ENCODE data around the gene KRTAP1-1. TPM values are rescaled to one million over a fixed set of nuclear protein-coding genes. Genes with fewer than 3 reads are reported as not detected.

KRTAP1-1 gene
- total and polyA plus RNA-seq, 2 experiments from 2014 or later: not detected

DNA sequence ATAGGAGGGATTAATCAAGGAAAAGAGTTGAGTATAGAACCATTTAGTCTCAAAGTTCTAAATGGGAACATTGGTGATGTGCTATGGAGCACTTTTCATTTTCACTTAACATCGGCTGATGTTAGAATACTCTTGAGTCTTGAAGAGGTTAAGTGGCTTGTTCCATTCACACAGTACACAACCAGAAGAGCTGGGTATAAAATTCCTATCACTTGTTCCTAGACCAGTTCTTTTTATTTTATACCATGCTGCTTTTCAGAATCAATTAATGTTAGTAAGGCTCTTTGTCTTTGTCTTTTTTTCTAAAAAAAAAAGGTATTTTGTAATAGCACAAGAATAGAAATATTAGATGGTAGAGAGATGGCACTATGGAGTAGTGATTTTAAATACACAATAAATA is 1.7 kb upstream of the KRTAP1-1 start (continued):
- TF ChIP-seq, protein P1, sequence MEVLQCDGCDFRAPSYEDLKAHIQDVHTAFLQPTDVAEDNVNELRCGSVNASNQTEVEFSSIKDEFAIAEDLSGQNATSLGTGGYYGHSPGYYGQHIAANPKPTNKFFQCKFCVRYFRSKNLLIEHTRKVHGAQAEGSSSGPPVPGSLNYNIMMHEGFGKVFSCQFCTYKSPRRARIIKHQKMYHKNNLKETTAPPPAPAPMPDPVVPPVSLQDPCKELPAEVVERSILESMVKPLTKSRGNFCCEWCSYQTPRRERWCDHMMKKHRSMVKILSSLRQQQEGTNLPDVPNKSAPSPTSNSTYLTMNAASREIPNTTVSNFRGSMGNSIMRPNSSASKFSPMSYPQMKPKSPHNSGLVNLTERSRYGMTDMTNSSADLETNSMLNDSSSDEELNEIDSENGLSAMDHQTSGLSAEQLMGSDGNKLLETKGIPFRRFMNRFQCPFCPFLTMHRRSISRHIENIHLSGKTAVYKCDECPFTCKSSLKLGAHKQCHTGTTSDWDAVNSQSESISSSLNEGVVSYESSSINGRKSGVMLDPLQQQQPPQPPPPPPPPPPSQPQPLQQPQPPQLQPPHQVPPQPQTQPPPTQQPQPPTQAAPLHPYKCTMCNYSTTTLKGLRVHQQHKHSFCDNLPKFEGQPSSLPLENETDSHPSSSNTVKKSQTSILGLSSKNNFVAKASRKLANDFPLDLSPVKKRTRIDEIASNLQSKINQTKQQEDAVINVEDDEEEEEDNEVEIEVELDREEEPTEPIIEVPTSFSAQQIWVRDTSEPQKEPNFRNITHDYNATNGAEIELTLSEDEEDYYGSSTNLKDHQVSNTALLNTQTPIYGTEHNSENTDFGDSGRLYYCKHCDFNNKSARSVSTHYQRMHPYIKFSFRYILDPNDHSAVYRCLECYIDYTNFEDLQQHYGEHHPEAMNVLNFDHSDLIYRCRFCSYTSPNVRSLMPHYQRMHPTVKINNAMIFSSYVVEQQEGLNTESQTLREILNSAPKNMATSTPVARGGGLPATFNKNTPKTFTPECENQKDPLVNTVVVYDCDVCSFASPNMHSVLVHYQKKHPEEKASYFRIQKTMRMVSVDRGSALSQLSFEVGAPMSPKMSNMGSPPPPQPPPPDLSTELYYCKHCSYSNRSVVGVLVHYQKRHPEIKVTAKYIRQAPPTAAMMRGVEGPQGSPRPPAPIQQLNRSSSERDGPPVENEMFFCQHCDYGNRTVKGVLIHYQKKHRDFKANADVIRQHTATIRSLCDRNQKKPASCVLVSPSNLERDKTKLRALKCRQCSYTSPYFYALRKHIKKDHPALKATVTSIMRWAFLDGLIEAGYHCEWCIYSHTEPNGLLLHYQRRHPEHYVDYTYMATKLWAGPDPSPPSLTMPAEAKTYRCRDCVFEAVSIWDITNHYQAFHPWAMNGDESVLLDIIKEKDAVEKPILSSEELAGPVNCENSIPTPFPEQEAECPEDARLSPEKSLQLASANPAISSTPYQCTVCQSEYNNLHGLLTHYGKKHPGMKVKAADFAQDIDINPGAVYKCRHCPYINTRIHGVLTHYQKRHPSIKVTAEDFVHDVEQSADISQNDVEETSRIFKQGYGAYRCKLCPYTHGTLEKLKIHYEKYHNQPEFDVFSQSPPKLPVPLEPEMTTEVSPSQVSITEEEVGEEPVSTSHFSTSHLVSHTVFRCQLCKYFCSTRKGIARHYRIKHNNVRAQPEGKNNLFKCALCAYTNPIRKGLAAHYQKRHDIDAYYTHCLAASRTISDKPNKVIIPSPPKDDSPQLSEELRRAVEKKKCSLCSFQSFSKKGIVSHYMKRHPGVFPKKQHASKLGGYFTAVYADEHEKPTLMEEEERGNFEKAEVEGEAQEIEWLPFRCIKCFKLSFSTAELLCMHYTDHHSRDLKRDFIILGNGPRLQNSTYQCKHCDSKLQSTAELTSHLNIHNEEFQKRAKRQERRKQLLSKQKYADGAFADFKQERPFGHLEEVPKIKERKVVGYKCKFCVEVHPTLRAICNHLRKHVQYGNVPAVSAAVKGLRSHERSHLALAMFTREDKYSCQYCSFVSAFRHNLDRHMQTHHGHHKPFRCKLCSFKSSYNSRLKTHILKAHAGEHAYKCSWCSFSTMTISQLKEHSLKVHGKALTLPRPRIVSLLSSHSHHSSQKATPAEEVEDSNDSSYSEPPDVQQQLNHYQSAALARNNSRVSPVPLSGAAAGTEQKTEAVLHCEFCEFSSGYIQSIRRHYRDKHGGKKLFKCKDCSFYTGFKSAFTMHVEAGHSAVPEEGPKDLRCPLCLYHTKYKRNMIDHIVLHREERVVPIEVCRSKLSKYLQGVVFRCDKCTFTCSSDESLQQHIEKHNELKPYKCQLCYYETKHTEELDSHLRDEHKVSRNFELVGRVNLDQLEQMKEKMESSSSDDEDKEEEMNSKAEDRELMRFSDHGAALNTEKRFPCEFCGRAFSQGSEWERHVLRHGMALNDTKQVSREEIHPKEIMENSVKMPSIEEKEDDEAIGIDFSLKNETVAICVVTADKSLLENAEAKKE (CRISPR knock-in tag; IDR thresholded peaks at IDR 0.05): no peak
- TF ChIP-seq EZH2phosphoT487 (IDR thresholded peaks at IDR 0.05; ENCODE audit: unreplicated experiment): no peak
- TF ChIP-seq EZH2 (IDR thresholded peaks at IDR 0.05; ENCODE audit: low read depth, unreplicated experiment): no peak
- TF ChIP-seq, protein P2, sequence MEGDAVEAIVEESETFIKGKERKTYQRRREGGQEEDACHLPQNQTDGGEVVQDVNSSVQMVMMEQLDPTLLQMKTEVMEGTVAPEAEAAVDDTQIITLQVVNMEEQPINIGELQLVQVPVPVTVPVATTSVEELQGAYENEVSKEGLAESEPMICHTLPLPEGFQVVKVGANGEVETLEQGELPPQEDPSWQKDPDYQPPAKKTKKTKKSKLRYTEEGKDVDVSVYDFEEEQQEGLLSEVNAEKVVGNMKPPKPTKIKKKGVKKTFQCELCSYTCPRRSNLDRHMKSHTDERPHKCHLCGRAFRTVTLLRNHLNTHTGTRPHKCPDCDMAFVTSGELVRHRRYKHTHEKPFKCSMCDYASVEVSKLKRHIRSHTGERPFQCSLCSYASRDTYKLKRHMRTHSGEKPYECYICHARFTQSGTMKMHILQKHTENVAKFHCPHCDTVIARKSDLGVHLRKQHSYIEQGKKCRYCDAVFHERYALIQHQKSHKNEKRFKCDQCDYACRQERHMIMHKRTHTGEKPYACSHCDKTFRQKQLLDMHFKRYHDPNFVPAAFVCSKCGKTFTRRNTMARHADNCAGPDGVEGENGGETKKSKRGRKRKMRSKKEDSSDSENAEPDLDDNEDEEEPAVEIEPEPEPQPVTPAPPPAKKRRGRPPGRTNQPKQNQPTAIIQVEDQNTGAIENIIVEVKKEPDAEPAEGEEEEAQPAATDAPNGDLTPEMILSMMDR (conservative IDR thresholded peaks at IDR 0.05; ENCODE audit: low read depth in 2 of 2): no peak

DNA sequence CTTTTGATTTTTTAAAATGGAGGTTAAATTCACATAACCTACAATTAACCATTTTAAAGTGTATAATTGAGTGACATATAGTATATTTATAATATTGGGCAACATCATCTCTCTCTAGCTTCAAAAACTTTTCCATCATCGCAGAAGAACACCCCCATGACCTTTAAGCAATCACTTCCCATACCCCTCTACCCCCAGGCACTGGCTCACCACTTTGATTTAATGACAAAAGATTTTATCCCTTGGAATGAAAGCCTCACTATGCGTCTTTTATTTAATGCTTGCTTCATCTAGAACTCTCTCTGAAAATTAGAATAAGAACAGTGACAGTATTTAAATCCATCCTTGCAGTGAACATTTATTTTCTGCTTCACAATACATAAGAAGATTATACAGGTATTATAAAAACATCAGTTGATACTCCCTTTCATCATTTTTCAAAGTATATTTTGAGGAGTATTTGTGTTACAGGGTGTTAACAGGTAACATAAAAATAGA is 3.3 kb downstream of the KRTAP1-1 start:
- Mint-ChIP-seq H3K9me3 (no peaks in the 10 kb centered on the region), H3K27ac (0 out of 2 replicates have a peak overlapping the region, but pooled peaks have one; percentile 36), H3K4me1 (peaks cover 25% of the 10 kb centered on the region), H3K4me3 (no peak overlapping the region), H3K27me3 (ENCODE audit: insufficient read depth, low read depth, poor library complexity) (peaks cover 2% of the 10 kb centered on the region), H3K36me3 (ENCODE audit: low read depth) (no peaks in the 10 kb centered on the region)
- peaks cover 25% of the 10 kb centered on the region for H3K4me1 ChIP-seq (ENCODE audit: insufficient read depth)
- H3K27ac ChIP-seq (ENCODE audit: low read depth): no peak overlapping the region
- H3K9me2 ChIP-seq (ENCODE audit: insufficient read depth): no peaks in the 10 kb centered on the region
- H3K27me3 ChIP-seq (ENCODE audit: insufficient read depth): no peaks in the 10 kb centered on the region
- no peak overlapping the region for H3K4me3 ChIP-seq
- no peaks in the 10 kb centered on the region for H3K79me2 ChIP-seq (replicated peaks; ENCODE audit: insufficient read depth)
- H4K20me1 ChIP-seq (replicated peaks; ENCODE audit: insufficient read depth): no peaks in the 10 kb centered on the region
- H3K36me3 ChIP-seq (ENCODE audit: insufficient read depth): no peaks in the 10 kb centered on the region
- H3K4me2 ChIP-seq: peak overlapping the region; percentile 13
- H2AFZ ChIP-seq: no peak overlapping the region
- peak; percentile 41 for DNase-seq (ENCODE audit: low spot score)
- H3F3A ChIP-seq (replicated peaks; ENCODE audit: low read depth): no peaks in the 10 kb centered on the region
- ATAC-seq: peak; percentile 57
- TF ChIP-seq CREB1 (CRISPR knock-in tag; IDR thresholded peaks at IDR 0.05; ENCODE audit: low read depth): no peak
- no peak for TF ChIP-seq EZH2phosphoT487 (IDR thresholded peaks at IDR 0.05; ENCODE audit: unreplicated experiment)
- TF ChIP-seq, protein P1 (CRISPR knock-in tag; IDR thresholded peaks at IDR 0.05): no peak
- TF ChIP-seq POLR2AphosphoS5 (IDR thresholded peaks at IDR 0.05; ENCODE audit: low read depth): no peak

Measured in GM23338 (cell line).